MM.1S (cell line): ENCODE measurements around the gene ZNF362.

Experiments used
- CTCF ChIP-seq: fragments of 300-600 bp; sonication (generic); IDR thresholded peaks from 2 replicates; pipeline ENCODE4 v1.5.1; 2016; ENCODE audit warnings: antibody characterized with exemption, low read length, mixed read lengths
- EZH2 ChIP-seq: fragments of 300-600 bp; sonication (generic); optimal IDR thresholded peaks from 2 replicates; pipeline ENCODE3; 2017; ENCODE audit warnings: low read depth, mild to moderate bottlenecking, antibody characterized with exemption, low read length, mixed read lengths
- EZH2phosphoT487 ChIP-seq: fragments of 300-600 bp; sonication (generic); IDR thresholded peaks from 2 replicates; pipeline ENCODE4 v1.6.1; 2018; ENCODE audit warnings: antibody characterized with exemption, low read length

- no peak for TF ChIP-seq CTCF
- no peak for TF ChIP-seq EZH2phosphoT487
- TF ChIP-seq EZH2 = no peak
These were observed 41.8 kb downstream of the ZNF362 start for GRCh38 chr1:33297911-33298622.
